ENCODE results near the gene TMSB10.
A peak's percentile ranks its signal among the peaks of the same experiment; 100 is the strongest.
"Not testable (repeated sequence)": the region's sequence is repeated elsewhere in the genome, so short reads cannot be mapped to it uniquely, and the experiment has no call there.

The TMSB10 gene

DNA sequence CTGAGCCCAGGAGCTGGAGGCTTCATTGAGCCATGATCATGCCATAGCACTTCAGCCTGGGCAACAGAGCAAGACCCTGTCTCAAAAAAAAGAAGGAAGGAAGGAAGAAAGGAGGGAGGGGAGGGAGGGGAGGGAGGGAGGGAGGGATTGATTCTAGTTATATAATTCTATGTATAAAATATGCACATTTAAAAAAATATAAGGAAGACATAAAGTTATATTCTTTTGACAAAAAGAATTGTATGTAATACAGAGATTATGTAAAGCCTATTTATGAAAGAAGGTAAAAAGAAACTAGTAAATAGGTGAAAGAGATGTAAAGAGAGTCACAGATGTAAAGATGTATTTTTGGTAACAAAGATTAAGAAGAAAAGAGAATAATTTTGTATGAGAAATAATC lies 17.6 kb downstream of the TMSB10 start:
- H3K27ac ChIP-seq: no peak overlapping the region
- H3K4me3 ChIP-seq: no peak overlapping the region

DNA sequence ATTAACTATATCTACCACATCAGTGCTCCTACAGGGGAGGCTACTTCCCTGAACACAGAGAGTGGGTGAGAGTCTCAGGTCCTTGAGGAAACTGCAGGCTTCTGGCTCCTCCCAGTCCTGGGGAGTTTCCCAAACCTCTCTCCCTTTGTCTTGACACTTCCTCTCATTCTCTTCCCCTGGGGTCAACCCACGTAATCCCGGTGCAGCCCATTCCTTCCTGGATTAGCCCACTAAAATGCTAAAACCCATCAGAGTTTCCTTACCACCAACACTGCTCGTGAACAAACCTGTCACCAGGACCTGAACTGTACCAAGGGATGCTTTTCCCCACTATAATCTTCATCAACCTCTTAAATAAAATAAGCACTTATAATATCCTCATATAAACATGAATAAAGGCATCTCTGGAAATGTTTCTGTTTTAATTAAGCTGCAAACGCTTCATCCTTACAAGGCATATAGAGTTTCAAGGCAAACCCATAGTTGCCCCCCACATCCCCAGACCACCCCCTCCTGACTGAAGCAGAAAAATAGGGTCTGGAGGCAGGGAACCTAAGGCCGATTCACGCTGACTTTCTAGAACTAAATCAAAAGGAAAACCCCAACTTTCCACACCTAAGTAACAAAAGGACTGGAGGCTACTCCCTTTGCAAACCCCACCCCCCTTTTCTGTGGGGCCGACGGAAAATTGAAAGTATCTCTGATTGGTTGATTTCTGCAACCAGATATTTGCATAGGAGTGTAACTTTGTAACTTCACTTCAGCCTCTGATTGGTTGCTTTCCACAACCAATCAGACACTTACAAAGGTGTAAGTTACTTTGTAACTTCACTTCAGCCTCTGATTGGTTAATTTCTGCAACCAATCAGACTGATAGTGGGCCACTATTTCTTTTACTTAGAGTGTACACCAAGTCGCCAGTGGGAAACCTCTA lies 19.0 kb downstream of the TMSB10 start:
- peak overlapping the region in 17 of 21 experiments; percentile 4 to 77 (median 59) for H3K27ac ChIP-seq
- H3K4me3 ChIP-seq: no peak overlapping the region

DNA sequence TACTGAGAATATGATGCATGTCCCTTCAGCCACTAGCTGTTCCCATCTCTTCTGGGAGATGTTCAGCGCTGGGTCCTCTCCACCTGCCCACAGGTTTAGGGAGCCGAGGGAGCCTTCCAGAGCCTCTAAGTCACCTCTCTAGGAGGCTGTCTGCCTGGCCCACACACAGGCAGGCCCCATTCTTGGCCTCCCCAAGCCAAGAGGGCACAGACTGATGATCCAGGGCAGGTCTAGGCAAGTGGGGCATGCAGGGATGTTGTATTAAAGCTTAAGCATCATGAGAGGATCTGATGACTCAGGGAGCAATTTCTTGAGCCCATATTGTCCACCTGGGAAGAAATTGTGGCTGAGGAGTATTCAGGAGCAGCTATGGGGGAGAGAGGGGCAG lies 19.9 kb downstream of the TMSB10 start:
- no peak overlapping the region for H3K4me3 ChIP-seq
- peak overlapping the region in 10 of 21 experiments; percentile 1 to 70 (median 35) for H3K27ac ChIP-seq

DNA sequence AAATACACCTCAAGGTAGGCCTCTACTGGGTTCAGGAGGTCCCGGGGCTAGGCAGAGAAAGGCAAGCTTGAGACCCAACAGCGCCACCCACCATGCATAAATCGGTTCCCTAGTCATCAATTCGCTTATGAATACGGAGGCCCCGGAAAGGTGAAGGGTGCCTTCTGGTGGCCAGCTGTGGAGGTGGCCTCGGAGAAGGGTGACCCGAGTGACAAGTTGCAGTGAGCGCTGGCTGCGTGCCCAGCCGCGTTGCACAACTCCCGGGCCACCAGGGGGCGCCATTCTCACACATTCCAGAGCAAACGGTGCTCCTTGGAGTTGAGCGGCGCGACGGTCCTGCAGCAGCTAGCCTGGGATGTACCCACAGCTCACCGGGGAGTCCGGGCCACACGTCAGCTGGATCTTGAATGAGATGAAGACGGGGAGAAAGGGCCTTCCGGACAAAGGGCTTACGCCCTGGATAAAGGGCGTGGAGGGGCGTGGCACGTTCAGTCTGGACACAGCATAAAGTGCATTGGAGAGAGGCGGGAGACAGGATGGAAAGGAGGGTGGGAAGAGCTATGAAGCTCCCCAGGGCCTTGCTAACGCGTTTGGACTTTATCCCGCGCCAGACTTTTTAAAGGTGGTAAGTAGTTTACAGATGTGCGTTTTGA lies 20.4 kb downstream of the TMSB10 start:
- Histone ChIP-seq H3K4me3 (peak overlapping the region; percentile 20 to 46 (median 35)), H3K27ac (peak overlapping the region in 10 of 21 experiments; percentile 1 to 70 (median 37))

DNA sequence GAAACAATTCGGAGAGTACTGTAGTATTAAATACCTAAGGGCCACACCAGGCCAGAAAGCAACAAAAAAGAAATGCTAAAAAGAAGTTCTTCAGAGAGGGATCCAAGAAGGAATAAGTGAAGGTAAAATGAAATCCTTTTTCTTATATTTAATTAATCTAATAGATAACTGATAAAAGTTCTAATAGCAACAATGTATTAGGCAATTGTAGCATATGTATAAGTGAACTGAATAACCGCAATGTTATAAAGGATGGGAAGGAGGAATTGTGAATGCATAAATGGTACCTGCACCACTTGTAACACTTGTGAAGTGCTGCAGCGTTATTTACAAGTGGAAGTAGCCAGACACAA lies 21.8 kb downstream of the TMSB10 start:
- Histone ChIP-seq H3K27ac (no peak overlapping the region), H3K4me3 (no peak overlapping the region)

DNA sequence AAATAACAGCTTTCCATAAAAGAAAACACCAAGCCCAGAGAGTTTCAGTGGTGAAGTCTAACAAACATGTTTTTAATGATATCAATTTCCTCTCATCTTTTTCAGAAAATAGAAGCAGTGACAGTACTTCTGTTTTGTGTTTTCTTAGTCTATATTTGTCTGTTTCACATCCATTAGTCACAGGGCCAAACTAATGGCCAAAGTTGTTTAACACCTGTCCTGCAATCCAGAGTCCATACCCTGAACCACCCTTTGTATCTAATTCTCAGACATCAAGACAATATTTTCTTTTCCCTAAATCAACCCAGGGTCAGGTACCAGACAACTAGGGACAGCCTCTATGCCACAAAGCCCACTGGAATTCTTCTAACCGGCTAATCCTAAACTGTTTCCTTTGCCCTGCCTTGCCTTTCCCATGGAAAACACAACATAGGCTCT lies 25.9 kb downstream of the TMSB10 start:
- Histone ChIP-seq H3K27ac (no peak overlapping the region), H3K4me3 (no peak overlapping the region)

DNA sequence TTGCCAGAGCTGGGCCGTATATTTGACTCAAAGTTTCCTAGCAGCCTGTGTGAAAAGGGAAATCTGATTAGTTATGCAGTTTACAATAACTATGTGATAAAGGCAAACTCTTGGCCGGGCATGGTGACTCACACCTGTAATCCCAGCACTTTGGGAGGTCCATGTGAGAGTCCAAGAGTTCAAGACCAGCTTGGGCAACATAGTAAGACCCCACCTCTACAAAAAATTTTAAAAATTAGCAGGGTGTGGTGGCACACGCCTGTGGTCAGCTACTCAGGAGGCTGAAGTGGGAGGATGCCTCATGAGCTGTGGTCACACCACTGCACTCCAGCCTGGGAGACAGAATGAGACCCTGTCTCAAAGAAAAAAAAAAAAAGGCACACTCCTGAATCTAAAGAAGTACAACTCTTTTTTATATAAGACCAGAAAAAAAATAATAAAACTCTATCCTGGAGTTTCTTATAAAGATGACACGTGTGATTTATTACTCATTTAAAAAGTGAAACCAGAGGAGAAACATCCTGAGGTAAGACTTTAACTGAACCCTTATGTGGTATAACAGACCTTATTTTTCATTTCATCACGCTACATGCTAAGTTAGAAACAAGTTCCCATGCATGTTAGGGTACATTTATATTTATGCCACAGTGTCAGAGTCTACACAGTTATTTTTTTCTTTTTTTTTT lies 32.9 kb downstream of the TMSB10 start:
- Histone ChIP-seq H3K27ac (peak overlapping the region in 2 of 21 experiments; percentile 6 to 87), H3K4me3 (no peak overlapping the region)

DNA sequence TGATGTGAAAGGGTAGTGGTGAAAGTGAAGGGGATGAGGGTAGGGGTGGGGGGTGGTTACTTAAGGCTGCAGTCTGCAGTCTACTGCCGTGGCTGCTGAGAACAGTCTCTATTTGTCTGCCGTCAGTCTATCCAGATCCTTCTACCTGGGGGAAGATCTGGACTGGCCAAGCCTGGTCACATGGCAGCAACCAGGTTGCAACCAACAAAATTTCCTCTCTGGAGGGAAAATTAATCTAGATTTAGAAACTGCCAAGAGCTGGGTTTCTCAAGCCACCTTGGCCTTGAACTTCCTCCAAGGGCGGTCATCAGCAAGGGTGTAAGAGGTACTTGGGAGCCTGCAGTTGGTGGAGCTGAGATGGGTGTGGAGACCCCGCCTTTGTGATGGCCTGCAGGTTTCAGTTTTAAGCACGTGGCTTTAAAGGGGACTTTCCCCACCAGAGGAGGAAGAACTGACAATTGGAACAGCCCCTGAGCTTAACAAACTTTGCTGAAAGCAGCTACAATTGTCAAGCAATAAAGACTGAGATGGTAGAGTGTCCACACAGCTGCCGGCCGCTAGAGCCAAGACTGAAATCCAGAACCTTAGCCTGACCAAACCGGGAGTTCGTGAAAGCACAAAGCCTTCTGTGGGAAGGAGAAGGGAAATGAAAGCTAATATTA lies 34.1 kb downstream of the TMSB10 start:
- Histone ChIP-seq H3K27ac (peak overlapping the region in 9 of 21 experiments; percentile 14 to 87 (median 52)), H3K4me3 (no peak overlapping the region)

DNA sequence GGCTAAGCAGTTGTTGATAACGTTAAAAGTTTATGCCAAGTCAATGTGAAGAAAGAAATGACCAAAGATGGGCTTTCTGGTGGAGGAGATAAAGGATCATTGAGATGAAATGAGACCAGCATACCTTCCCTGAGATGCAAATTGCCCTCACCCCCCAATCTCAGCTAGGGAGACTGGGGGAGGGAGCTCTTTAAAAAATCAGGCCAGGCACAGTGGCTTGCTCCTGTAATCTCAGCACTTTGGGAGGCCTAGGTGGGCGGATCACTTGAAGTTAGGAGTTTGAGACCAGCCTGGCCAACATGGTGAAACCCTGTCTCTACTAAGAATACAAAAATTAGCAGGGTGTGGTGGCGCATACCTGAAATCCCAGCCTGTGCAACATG lies 34.6 kb downstream of the TMSB10 start:
- no peak overlapping the region for H3K4me3 ChIP-seq
- H3K27ac ChIP-seq: peak overlapping the region in 8 of 21 experiments; percentile 25 to 87 (median 62)

DNA sequence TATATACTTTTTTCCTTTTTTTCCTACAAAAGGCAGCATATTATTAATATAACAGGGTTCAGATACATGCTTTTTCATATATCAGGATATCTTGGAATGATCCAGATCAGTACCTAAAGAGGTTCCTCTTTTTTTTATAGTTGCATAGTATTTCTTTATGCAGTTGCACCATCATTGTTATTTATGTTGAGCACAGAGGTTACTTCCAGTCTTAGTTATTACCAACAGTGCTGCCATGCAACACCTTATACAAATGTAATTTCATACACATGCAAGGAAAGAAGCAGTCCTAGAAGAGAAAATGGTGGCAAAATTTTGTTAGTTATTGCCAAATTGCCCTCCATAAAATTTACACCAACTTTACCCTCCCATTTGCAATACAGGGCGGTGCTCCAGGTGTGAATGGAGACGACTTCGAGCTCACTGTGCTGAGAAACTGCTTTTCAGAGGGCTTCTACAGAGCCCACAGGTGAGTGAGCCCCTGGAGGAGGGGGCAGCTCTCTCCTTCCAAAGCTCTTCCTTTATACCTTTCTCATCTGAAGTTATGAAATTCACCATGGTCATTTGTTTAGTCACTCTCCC lies 35.5 kb downstream of the TMSB10 start:
- Histone ChIP-seq H3K27ac (no peak overlapping the region), H3K4me3 (no peak overlapping the region)

DNA sequence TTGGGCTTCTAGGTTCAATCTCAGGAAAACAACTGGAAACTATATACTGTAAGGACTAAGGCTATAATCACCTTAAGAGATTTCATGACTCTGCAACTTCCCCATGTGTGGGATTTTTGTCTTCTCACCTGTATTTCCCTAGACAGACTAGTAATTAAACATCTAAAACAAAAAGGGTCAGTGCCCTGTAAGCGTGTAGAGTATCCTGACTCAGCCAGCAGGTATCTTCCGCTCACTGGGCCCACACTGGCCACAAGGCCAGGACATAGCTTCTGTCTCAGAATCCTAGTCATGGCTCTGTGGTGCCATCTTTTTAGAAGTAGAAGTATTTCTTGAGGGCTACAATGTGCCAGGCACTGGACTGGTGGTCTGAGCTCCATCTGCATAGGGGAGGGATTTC lies 36.7 kb downstream of the TMSB10 start:
- Histone ChIP-seq H3K4me3 (no peak overlapping the region), H3K27ac (no peak overlapping the region)

DNA sequence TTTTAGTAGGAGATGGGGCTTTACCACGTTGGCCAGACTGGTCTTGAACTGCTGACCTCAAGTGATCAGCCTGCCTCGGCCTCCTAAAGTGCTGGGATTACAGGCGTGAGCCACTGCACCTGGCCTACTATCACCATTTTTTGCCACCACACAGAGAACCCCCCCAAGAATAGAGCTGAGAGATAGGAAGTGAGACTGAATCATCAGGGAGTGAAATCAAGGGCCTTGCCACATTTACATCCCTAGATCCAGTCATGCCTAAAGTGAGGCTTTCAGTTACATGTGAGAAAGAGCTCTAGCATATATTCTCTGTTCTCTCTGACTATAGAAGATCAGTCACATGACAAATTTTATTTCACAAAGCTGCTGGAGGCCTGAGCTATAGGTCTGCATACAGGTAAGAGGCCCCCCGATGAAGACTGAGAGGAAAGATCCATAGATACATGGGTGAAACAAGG lies 37.5 kb downstream of the TMSB10 start:
- Histone ChIP-seq H3K27ac (no peak overlapping the region), H3K4me3 (no peak overlapping the region)

DNA sequence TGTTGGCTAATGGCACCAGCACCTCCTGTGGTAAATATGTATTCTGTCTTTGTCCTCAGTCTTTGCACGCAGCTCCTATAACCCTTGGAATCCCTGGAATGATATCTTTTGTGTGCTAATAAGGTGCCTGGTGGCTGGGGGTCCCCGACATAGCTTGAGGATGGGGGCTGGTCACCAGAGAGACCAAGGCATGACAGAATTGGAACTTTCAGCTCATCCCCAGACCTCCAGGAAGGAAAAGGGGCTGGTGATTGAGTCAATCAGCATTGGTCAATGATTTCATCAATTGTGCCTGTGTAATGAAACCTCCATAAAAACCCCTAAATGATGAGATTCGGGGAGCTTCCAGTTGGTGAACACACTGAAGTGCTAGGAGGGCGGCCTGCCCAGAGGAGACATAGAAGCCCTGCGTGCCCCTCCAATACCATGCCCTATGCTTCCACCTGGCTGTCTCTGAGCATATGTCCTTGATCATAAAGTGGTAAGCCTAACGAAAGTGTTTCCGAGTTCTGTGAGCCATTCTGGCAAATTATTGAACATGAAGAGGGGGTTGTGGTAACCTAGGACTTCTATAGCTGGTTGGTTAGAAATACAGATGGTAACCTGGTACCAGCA lies 38.9 kb downstream of the TMSB10 start:
- Histone ChIP-seq H3K4me3 (no peak overlapping the region), H3K27ac (no peak overlapping the region)

DNA sequence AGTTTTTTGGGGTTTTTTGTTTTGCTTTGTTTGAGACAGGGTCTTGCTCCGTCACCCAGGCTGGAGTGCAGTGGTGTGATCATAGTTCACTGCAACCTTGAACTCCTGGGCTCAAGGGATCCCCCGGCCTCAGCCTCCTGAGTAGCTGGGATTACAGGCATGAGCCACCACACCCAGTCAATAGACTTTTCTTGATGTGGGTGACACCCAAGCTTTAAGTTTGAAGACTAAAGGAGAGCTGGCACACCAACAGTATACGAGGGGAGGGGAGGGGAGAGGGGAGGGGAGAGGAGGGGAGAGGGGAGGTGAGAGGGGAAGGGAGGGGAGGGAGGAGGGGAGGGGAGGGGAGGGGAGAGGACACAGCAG lies 40.4 kb downstream of the TMSB10 start:
- not testable (repeated sequence) for H3K4me3 ChIP-seq
- H3K27ac ChIP-seq: peak overlapping the region in 15 of 21 experiments; percentile 9 to 84 (median 75)

DNA sequence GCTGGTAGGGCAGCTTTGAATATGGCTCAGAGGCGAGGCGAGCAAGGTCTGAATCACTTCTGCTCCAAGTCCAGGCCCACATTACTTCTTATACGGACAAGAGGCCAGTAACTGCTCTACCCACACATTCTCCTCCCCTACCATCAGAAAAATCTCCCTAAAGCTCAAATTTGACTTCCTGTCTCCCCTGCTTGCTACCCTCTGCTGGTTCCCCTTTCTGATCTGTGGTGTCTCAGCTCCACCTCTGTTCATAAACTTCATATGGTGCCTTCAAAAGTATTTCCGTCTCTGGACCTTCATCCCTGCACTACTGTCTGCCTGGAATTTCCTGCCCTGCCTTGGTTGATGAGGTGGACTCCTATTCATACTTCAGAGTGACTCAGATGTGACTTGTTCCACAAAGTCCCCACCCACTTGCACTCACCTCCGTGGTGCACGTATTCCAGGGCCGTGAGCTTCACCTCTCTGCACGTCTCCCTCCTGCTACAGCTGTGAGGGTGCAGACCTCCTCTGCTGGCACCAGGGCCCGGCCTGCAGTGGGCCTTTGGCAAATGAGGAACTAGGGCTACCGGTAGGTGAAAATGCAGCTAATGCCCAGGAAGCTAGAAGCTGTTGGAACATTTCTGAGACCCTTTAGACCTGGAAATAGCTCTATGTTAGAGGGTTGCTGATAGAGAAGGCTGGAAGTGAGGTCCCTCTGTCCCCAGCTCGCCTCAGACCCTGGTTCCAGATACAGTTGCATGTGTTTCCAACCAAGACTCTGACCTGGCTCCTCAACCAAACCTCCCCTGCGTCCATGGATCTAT lies 41.0 kb downstream of the TMSB10 start:
- no peak overlapping the region for H3K4me3 ChIP-seq
- H3K27ac ChIP-seq: peak overlapping the region in 17 of 21 experiments; percentile 9 to 84 (median 69)

DNA sequence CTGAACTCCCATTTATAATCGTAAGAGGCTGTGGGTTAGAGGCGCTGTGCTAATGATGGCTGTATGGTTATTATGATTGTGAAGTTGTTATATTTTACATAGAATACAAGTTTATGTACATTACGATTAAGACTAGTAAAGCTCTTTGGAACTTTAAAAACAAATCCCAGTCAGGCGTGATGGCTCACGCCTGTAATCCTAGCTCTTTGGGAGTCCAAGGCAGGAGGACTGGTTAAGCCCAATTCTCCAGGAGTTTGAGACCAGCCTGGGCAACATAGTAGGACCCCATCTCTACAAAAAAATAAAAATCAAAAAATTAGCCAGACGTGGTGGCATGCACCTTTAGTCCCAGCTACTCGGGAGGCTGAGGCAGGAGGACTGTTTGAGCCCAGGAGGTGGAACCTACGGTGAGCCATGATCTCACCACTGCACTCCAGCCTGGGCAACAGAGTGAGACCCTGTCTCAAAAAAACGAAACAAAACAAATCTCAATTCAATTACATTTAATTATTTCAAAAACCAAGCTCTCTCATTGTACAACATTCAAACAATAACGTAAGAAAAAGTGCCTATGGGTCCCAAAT lies 41.6 kb downstream of the TMSB10 start:
- peak overlapping the region in 14 of 21 experiments; percentile 2 to 84 (median 75) for H3K27ac ChIP-seq
- no peak overlapping the region for H3K4me3 ChIP-seq

DNA sequence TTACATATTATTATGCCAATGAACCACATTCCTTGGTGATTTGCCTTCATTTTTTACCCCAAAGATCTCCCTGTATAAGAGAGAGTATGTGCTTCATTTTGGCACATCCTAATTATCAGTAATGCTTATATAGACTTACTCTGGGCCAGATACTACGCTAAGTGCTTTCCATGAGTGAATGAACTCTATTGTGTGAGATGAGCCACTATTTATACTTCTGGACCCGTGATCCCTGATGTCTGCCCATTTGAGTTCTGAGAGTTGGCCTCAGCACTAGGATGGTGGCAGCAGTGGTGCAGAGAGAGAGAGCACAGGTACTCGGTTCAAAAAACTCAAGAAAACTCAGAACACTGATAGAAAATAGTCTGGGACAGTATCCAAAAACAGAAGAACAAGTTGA lies 48.1 kb downstream of the TMSB10 start:
- no peak overlapping the region for H3K27ac ChIP-seq
- no peak overlapping the region for H3K4me3 ChIP-seq

DNA sequence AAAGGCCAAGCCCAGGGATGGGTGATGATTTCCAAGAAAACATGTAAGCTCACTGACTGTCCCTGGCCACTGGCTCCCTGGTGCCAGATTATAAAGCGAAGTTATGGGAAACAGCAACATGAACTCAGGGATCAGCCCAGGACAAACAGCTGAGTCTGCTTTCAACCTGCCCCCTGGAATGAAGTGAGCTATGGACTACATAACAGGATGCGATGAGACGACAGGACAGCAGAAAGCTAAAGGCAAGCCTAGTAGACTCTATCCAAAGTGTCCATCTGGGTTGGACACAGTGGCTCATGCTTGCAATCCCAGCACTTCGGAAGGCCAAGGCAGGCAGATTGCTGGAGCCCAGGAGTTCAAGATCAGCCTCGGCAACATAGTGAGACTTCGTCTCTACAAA lies 48.9 kb downstream of the TMSB10 start:
- no peak overlapping the region for H3K4me3 ChIP-seq
- no peak overlapping the region for H3K27ac ChIP-seq
